WI38 (cell line): ENCODE results near the gene GJA3.

ENCODE experiments used
- H3K4me3 ChIP-seq: 2 replicates; pipeline ENCODE4 v1.5.1; 2011; ENCODE audit warnings: low read depth, mild to moderate bottlenecking, control low read depth, low read length
- CTCF ChIP-seq: IDR thresholded peaks from 2 replicates; pipeline ENCODE4 v1.5.1; 2012; ENCODE audit warnings: low read depth, mild to moderate bottlenecking, control low read depth, low read length

Gene GJA3

GRCh38 chr13:20190481-20191310 is 29.8 kb upstream of the GJA3 start:
- no peak for TF ChIP-seq CTCF
- H3K4me3 ChIP-seq: no peak overlapping the region

DNA sequence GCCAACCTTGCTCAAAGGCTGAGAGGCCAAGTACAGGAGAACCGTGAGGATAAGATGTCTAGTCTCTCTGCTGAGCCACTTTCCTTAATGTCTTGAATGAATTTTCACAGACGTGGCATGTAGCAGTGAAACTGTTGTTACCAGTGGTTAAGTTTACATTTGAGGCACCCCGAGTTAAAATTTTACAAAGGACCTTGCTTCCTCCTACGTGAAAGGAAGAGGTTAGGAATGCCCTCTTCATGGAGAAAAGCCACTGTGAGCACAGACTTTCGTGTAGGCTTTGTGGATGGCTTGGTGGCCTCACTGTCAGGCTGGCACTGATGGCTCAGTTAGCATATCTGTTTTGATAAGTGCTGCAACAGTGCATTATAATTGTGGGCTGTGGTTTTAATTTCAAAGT is 29.2 kb upstream of the GJA3 start:
- no peak for TF ChIP-seq CTCF
- H3K4me3 ChIP-seq: no peak overlapping the region

GRCh38 chr13:20188667-20189553 is 28.1 kb upstream of the GJA3 start:
- no peak for TF ChIP-seq CTCF

DNA sequence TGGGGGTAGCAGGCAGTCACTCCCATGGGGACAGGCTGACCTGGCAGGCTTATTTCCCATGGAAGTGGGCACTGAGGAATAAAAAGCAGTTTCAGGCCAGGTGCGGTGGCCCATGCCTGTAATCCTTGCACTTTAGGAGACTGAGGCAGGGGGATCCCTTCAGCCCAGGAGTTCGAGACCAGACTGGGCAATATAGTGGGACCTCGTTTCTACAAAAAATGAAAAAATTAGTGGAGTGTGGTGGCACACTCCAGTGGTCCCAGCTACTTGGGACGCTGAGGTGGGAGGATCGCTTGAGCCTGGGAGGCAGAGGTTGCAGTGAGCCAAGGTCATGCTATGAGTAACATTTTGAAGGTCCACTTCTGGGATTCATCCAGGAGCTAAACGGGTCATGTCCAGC is 25.9 kb upstream of the GJA3 start:
- no peak for TF ChIP-seq CTCF
- H3K4me3 ChIP-seq: no peak overlapping the region

More at GRCh38 chr13:20188667-20189553, 28.1 kb upstream of the GJA3 start:
- no peak overlapping the region for H3K4me3 ChIP-seq

- no peak overlapping the region for H3K4me3 ChIP-seq
- TF ChIP-seq CTCF: no peak
Measured at GRCh38 chr13:20185366-20186056, 24.7 kb upstream of the GJA3 start.

- peak; percentile 81 for TF ChIP-seq CTCF
- H3K4me3 ChIP-seq: no peak overlapping the region
Measured at GRCh38 chr13:20182231-20182846, 21.5 kb upstream of the GJA3 start.
